Effector CD8-positive, alpha-beta T cell (primary cell): ENCODE data around the gene RBM12.

Experiments
- DNase-seq: peaks from one replicate; lab custom pipeline; 2025; lab: John Stamatoyannopoulos, UW

RBM12 gene

DNA sequence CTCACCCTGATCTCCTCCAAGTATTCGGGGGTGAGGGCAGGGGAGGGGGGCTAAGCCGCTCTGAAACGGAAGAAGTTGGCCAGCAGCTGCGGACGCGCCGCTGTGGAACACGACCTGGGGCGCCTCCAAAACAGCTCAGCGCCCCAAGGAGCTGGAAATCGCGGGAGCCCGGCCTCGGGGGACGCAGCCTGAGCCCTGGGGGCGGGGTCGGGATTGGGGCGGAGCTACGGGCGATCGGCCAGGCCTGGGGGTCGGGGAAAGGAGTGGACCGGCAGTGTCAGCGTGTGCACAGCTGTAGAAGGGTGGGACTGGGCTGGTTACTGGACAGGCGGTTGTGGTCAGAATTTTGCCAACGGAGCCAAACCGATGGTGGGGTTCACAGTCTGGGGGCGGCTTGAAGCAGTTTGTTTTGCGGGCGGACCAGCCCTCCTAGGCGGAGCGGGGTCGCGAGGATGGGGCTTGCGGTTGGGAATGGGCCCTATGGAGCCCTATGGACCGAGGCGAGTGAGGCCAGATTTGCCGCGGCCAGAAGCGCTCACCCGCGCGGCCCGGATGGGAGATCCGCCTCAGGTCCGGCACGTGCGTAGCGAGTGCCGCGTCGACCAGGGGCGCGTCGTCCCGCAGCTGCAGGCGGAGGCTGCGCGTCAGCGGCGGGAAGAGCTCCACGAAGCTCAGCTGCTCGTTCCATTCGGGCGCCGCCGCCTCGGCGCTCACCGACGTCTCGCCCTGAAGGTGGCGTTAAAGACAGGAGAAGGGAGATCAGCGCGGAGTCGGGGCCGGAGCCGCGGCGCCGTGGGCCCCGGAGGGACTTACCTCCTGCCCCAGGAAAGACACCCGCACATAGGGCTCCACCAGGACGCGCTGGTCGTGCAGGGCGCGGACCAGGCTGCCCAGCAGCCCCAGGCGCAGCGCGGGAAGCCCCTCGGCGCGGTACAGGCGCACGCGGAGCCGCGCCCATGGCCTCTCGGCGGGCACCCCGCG, 63.4 kb downstream of the RBM12 start:
- peak; percentile 63 for DNase-seq

DNA sequence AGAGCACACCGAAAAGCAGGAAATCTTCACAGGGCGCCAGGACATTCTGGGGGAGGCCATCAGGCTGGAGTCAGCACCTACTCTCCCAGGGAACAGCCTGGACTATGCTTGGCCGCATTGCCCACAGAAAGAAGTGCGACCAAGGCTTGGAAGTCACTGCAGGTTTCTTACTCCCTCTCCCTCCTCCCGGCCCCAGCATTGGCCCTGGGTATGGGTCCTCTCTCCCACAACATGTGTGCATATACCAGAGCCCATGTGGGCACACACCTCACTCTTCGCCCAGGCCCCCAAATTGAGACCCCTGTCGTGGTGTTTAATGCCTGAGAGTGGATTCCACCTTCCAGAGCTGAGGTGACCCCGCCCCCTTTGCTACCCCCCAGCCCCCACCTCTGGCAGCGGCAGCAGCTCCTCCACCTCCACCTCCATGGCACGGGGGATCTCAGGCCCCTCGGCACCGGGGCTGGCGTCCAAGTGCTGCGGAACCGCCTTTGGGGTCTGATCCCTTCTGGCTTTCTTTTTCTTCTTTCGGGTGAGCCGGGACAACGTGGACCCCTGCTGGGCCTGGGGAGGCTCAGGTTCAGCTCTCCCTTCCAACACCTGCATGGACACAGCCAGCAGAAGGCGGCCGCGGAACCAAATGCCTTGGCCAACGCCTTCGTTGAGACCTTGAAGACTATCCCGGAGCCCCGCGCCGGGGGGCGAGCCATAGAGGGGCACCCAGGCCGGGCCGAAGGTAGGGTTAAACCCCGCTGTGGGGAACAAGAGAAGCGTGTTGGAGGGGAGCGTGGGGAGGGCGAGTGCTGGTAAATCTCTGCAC, 64.3 kb downstream of the RBM12 start:
- DNase-seq = no peak

DNA sequence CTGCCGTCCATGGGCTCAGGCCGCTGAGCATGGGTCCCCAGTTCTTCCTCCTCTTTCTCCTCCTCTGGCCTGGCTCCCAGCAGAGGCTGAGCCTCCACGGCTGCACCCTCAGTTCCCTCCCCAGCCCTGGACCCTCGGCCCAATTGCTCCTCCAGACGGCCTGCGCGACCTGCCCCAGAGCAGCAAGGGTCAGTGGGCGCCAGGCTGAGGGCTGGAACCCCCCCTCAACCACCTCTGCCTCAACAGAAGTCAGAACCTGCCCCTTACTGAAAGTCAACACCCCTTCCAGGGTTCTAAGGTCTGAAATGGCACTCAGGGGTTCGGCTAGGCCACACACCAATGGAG, 65.0 kb downstream of the RBM12 start:
- DNase-seq = no peak
